ENCODE data around the gene MBD2.

GRCh38 chr18:54250846-54251261 is 26.4 kb upstream of the MBD2 start:
- TF ChIP-seq CTCF (conservative IDR thresholded peaks at IDR 0.05 in 1 of 2, IDR thresholded peaks at IDR 0.05 in 1 of 2; ENCODE audit: low read depth in 1 of 2, low read length in 2 of 2) (no peak), EZH2 (IDR thresholded peaks at IDR 0.05; ENCODE audit: low read length, missing control alignments) (no peak)

All from fibroblast of lung (primary cell).